ENCODE results near the gene RAP1GAP. TPM values are rescaled to one million over a fixed set of nuclear protein-coding genes. Genes with fewer than 3 reads are reported as not detected.

The RAP1GAP gene
- total RNA-seq, 1 experiment from 2014 or later, result 7.2 TPM

DNA sequence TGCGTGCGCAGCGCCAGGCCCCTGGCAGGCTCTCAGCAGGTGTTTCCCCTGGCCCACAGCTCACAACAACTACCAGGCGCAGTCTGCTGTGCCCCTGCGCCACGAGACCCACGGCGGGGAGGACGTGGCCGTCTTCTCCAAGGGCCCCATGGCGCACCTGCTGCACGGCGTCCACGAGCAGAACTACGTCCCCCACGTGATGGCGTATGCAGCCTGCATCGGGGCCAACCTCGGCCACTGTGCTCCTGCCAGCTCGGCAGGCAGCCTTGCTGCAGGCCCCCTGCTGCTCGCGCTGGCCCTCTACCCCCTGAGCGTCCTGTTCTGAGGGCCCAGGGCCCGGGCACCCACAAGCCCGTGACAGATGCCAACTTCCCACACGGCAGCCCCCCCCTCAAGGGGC is 91.8 kb downstream of the RAP1GAP start:
- no peak for DNase-seq
- no TSS peak for BruUV-seq (replicated peaks)
- Mint-ChIP-seq H3K4me1 (ENCODE audit: low read depth, unreplicated experiment) (no peaks in the 10 kb centered on the region), H3K27me3 (ENCODE audit: insufficient read depth, unreplicated experiment) (no peaks in the 10 kb centered on the region), H3K36me3 (ENCODE audit: insufficient read depth, unreplicated experiment) (no peaks in the 10 kb centered on the region), H3K27ac (ENCODE audit: unreplicated experiment) (no peak overlapping the region), H3K4me3 (ENCODE audit: unreplicated experiment) (no peak overlapping the region), H3K9me3 (ENCODE audit: unreplicated experiment) (no peaks in the 10 kb centered on the region)
- Histone ChIP-seq H3K36me3 (ENCODE audit: control insufficient read depth, insufficient read depth, low read length) (no peaks in the 10 kb centered on the region), H3K9me3 (no peaks in the 10 kb centered on the region), H3K4me1 (no peaks in the 10 kb centered on the region), H3K27me3 (replicated peaks; ENCODE audit: control insufficient read depth, insufficient read depth, low read length) (no peaks in the 10 kb centered on the region), H3K4me3 (ENCODE audit: low read depth, low read length) (no peak overlapping the region)
- intact Hi-C loops (cut with micrococcal nuclease; ENCODE audit: unreplicated experiment), result no loop called here
- ChIA-PET CTCF (no interaction called here), POLR2A (no interaction called here)
- TF ChIP-seq, protein P1, sequence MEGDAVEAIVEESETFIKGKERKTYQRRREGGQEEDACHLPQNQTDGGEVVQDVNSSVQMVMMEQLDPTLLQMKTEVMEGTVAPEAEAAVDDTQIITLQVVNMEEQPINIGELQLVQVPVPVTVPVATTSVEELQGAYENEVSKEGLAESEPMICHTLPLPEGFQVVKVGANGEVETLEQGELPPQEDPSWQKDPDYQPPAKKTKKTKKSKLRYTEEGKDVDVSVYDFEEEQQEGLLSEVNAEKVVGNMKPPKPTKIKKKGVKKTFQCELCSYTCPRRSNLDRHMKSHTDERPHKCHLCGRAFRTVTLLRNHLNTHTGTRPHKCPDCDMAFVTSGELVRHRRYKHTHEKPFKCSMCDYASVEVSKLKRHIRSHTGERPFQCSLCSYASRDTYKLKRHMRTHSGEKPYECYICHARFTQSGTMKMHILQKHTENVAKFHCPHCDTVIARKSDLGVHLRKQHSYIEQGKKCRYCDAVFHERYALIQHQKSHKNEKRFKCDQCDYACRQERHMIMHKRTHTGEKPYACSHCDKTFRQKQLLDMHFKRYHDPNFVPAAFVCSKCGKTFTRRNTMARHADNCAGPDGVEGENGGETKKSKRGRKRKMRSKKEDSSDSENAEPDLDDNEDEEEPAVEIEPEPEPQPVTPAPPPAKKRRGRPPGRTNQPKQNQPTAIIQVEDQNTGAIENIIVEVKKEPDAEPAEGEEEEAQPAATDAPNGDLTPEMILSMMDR (IDR thresholded peaks at IDR 0.05; ENCODE audit: insufficient read depth in 1 of 2, low read depth in 1 of 2, low read length in 1 of 2, severe bottlenecking in 1 of 2, unreplicated experiment in 1 of 2), result no peak

DNA sequence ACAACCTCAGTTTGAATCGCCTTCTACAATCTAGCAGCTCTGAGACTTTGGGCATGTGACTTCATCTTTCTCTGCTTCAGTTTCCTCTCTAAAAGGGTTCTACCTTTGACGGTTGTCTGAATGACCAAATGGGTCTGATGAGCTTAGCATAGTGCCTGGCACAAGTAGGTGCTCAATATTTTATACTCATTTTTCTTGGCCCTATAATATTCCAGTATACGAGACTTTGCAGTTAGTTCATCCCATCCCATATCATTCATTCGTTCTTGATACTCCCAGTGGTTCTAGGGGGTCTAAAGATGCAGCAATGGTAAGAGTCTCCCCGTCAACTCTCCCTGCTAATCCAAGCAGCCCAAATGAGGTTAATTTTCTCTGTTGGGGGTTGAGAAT is 92.4 kb downstream of the RAP1GAP start:
- no peak overlapping the region for H3K4me3 ChIP-seq (ENCODE audit: low read depth, low read length)
- no TSS peak for BruUV-seq (replicated peaks)
- TF ChIP-seq, protein P1 (IDR thresholded peaks at IDR 0.05; ENCODE audit: insufficient read depth in 1 of 2, low read depth in 1 of 2, low read length in 1 of 2, severe bottlenecking in 1 of 2, unreplicated experiment in 1 of 2), result no peak
- H3K9me3 ChIP-seq, result no peaks in the 10 kb centered on the region
- no peak overlapping the region for H3K4me3 Mint-ChIP-seq (ENCODE audit: unreplicated experiment)
- no peaks in the 10 kb centered on the region for H3K9me3 Mint-ChIP-seq (ENCODE audit: unreplicated experiment)
- H3K36me3 Mint-ChIP-seq (ENCODE audit: insufficient read depth, unreplicated experiment), result no peaks in the 10 kb centered on the region
- intact Hi-C loops (cut with micrococcal nuclease; ENCODE audit: unreplicated experiment), result no loop called here
- H3K36me3 ChIP-seq (ENCODE audit: control insufficient read depth, insufficient read depth, low read length), result no peaks in the 10 kb centered on the region
- ChIA-PET CTCF (no interaction called here), POLR2A (no interaction called here)
- H3K27ac Mint-ChIP-seq (ENCODE audit: unreplicated experiment), result no peak overlapping the region
- DNase-seq, result no peak
- H3K4me1 Mint-ChIP-seq (ENCODE audit: low read depth, unreplicated experiment), result no peaks in the 10 kb centered on the region
- H3K27me3 ChIP-seq (replicated peaks; ENCODE audit: control insufficient read depth, insufficient read depth, low read length), result no peaks in the 10 kb centered on the region
- H3K4me1 ChIP-seq, result no peaks in the 10 kb centered on the region
- H3K27me3 Mint-ChIP-seq (ENCODE audit: insufficient read depth, unreplicated experiment), result no peaks in the 10 kb centered on the region

DNA sequence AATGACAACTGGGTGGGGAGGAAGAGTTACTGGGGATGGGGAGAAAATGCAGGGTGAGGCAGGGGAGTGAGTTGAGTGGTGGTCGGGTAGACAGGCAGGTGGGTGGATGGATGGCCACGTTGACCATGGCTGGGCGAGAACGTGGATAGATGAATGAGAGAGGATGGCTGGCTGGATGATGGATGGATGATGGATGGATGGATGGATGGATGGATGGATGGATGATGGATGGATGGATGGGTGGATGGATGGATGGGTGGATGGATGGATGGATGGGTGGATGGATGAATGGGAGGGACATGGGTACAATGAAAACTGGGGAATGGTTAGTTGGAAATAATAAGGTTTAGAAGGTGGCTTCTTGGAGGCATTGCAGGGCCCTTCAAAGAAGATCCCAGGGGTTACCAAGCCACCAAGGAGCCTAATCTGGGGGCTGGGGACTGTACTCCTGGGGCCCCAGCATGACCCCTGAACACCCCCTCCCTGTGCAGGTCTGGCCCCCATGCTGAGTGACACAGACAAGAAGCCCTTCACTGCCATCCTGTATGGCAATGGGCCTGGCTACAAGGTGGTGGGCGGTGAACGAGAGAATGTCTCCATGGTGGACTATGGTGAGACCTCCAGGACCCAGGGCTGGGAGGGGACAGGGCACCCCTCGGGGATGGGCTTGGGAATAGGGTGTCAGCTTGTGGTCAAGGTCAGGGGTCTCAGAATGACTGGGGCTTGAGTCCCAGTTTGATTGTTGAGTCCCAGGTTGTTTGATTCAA is 92.9 kb downstream of the RAP1GAP start:
- intact Hi-C loops (cut with micrococcal nuclease; ENCODE audit: unreplicated experiment), result no loop called here
- H3K36me3 Mint-ChIP-seq (ENCODE audit: insufficient read depth, unreplicated experiment), result no peaks in the 10 kb centered on the region
- H3K4me3 ChIP-seq (ENCODE audit: low read depth, low read length), result no peak overlapping the region
- no peak overlapping the region for H3K27ac Mint-ChIP-seq (ENCODE audit: unreplicated experiment)
- H3K4me3 Mint-ChIP-seq (ENCODE audit: unreplicated experiment), result no peak overlapping the region
- TF ChIP-seq, protein P1 (IDR thresholded peaks at IDR 0.05; ENCODE audit: insufficient read depth in 1 of 2, low read depth in 1 of 2, low read length in 1 of 2, severe bottlenecking in 1 of 2, unreplicated experiment in 1 of 2), result no peak
- H3K4me1 ChIP-seq, result no peaks in the 10 kb centered on the region
- no peak for DNase-seq
- BruUV-seq (replicated peaks), result no TSS peak
- H3K27me3 Mint-ChIP-seq (ENCODE audit: insufficient read depth, unreplicated experiment), result no peaks in the 10 kb centered on the region
- H3K9me3 ChIP-seq, result no peaks in the 10 kb centered on the region
- no peaks in the 10 kb centered on the region for H3K4me1 Mint-ChIP-seq (ENCODE audit: low read depth, unreplicated experiment)
- CTCF ChIA-PET, result no interaction called here
- no peaks in the 10 kb centered on the region for H3K27me3 ChIP-seq (replicated peaks; ENCODE audit: control insufficient read depth, insufficient read depth, low read length)
- POLR2A ChIA-PET, result no interaction called here
- no peaks in the 10 kb centered on the region for H3K9me3 Mint-ChIP-seq (ENCODE audit: unreplicated experiment)
- H3K36me3 ChIP-seq (ENCODE audit: control insufficient read depth, insufficient read depth, low read length), result no peaks in the 10 kb centered on the region
